GM10266 (cell line): Measurements from ENCODE around the gene TES.

Experiments used
- DNase-seq: peaks from one replicate; pipeline ENCODE4 v3.0.0; 2012; ENCODE audit errors: extremely low spot score
- CTCF ChIP-seq: IDR thresholded peaks from 2 replicates; pipeline ENCODE4 v1.5.1; 2012; ENCODE audit warnings: mild to moderate bottlenecking, low read depth; ENCODE audit not compliant: control insufficient read depth, insufficient read depth; ENCODE audit errors: missing control alignments

TES gene

GRCh38 chr7:116219834-116220233 is 9.5 kb downstream of the TES start:
- DNase-seq: no peak
- no peak for TF ChIP-seq CTCF

- TF ChIP-seq CTCF: no peak
Observed at GRCh38 chr7:116222501-116222900, 12.2 kb downstream of the TES start.

GRCh38 chr7:116223588-116223987 is 13.2 kb downstream of the TES start:
- no peak for TF ChIP-seq CTCF

More at GRCh38 chr7:116222501-116222900, 12.2 kb downstream of the TES start:
- no peak for DNase-seq

GRCh38 chr7:116224492-116225098 is 14.3 kb downstream of the TES start:
- no peak for DNase-seq
- TF ChIP-seq CTCF: no peak

More at GRCh38 chr7:116223588-116223987, 13.2 kb downstream of the TES start:
- DNase-seq: no peak

- DNase-seq: no peak
- TF ChIP-seq CTCF: no peak
Observed at GRCh38 chr7:116225860-116226259, 15.5 kb downstream of the TES start.

- no peak for TF ChIP-seq CTCF
Observed at GRCh38 chr7:116226664-116227063, 16.3 kb downstream of the TES start.

GRCh38 chr7:116227678-116228239 is 17.4 kb downstream of the TES start:
- no peak for DNase-seq
- TF ChIP-seq CTCF: no peak

More at GRCh38 chr7:116226664-116227063, 16.3 kb downstream of the TES start:
- DNase-seq: no peak
